RWPE1 (cell line): ENCODE measurements around the gene LRRC4.

Experiments
- CTCF ChIA-PET: fragments of 350-600 bp; sonication (Branson Sonifier 250); formaldehyde crosslinking; extraction: SDS; loops from one replicate; lab custom pipeline; 2021; lab: Yijun Ruan, JAX
- POLR2A ChIA-PET: fragments of 400-600 bp; formaldehyde crosslinking; extraction: SDS; loops from one replicate; lab custom pipeline; 2020; ENCODE audit warnings: antibody characterized with exemption; ENCODE audit not compliant: low non-redundant PET; lab: Yijun Ruan, JAX
- DNase-seq: peaks from one replicate; pipeline ENCODE4 v3.0.0; 2012; ENCODE audit warnings: low spot score
- H3K27ac ChIP-seq: fragments of 450-650 bp; 2 replicates; pipeline ENCODE4 v1.5.1; 2017
- TF ChIP-seq, protein P1 (sequence below): fragments of 450-650 bp; conservative IDR thresholded peaks from 2 replicates; pipeline ENCODE4 v1.5.1; 2017; ENCODE audit warnings: low read depth, mild to moderate bottlenecking

Gene LRRC4

GRCh38 chr7:128042012-128042411 lies 10.8 kb upstream of the LRRC4 start:
- ChIA-PET POLR2A (no interaction called here), CTCF (no interaction called here)
- TF ChIP-seq, protein P1, sequence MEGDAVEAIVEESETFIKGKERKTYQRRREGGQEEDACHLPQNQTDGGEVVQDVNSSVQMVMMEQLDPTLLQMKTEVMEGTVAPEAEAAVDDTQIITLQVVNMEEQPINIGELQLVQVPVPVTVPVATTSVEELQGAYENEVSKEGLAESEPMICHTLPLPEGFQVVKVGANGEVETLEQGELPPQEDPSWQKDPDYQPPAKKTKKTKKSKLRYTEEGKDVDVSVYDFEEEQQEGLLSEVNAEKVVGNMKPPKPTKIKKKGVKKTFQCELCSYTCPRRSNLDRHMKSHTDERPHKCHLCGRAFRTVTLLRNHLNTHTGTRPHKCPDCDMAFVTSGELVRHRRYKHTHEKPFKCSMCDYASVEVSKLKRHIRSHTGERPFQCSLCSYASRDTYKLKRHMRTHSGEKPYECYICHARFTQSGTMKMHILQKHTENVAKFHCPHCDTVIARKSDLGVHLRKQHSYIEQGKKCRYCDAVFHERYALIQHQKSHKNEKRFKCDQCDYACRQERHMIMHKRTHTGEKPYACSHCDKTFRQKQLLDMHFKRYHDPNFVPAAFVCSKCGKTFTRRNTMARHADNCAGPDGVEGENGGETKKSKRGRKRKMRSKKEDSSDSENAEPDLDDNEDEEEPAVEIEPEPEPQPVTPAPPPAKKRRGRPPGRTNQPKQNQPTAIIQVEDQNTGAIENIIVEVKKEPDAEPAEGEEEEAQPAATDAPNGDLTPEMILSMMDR, result no peak
- H3K27ac ChIP-seq, result no peak overlapping the region
- DNase-seq, result no peak

DNA sequence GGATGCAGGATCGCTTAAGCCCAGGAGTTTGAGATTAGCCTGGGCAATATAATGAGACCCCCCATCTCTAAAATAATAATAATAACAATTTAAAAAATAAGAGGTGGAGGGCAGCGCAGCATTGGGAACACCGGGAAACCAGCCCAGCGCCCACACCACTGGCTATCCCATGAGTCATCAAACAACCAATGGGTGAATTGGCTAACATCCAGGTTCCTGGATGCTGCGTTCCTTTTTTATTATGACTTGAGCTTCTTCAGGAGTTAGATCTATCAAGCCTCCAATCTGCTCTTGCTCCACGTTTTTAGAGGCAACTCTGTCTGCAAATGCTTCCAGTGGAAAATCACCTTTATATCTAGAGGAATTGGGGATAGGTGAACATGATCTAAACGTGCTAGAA lies 10.0 kb upstream of the LRRC4 start:
- no peak overlapping the region for H3K27ac ChIP-seq
- CTCF ChIA-PET, result no interaction called here

DNA sequence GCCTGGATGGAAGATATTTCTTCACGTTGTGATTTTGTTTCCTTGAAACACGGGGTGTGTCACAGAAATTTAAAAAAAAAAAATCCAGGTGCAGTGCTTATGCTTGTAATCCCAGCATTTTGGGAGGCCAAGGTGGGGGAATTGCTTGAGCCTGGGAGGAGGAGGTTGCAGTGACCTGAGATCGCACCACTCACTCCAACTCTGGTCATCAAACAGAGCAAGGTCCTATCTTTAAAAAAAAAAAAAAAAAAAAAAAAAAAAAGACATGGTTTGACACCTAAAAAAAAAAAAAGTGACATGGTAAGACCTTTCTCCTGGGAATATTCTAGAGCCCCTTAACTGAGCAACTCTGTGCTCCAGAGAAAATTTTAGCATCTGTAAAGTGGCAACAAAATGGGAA lies 9.0 kb upstream of the LRRC4 start:
- TF ChIP-seq, protein P1, result no peak
- CTCF ChIA-PET, result no interaction called here
- POLR2A ChIA-PET, result no interaction called here
- no peak overlapping the region for H3K27ac ChIP-seq
- no peak for DNase-seq

More for the DNA sequence above, 10.0 kb upstream of the LRRC4 start:
- TF ChIP-seq, protein P1, result no peak
- DNase-seq, result peak; percentile 64
- POLR2A ChIA-PET, result no interaction called here

- ChIA-PET POLR2A (no interaction called here), CTCF (no interaction called here)
- no peak for DNase-seq
These were observed 8.3 kb upstream of the LRRC4 start for GRCh38 chr7:128039544-128039953.

GRCh38 chr7:128037880-128038619 lies 6.8 kb upstream of the LRRC4 start:
- CTCF ChIA-PET, result no interaction called here
- TF ChIP-seq, protein P1, result no peak
- no peak overlapping the region for H3K27ac ChIP-seq
- POLR2A ChIA-PET, result no interaction called here
- no peak for DNase-seq

More at GRCh38 chr7:128039544-128039953, 8.3 kb upstream of the LRRC4 start:
- H3K27ac ChIP-seq, result no peak overlapping the region
- TF ChIP-seq, protein P1, result no peak

DNA sequence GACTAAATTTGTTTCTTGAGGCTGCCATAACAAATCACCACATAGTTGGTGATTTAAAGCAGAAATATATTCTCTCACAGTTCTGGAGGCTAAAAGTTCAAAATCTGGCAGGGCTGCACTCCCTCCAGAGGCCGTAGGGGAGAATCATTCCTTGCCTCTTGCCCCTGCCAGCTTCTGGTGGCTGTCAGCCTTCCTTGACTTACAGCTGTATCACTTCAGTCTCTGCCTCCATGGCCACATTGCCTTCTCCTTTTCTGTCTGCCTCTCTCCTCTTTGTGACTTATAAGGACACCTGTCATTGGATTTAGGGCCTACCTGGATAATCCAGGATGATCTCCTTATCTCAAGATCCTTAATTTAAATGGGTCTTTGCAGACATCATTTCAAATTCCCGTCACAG lies 5.8 kb upstream of the LRRC4 start:
- TF ChIP-seq, protein P1, result no peak
- no peak for DNase-seq
- ChIA-PET POLR2A (no interaction called here), CTCF (no interaction called here)
- no peak overlapping the region for H3K27ac ChIP-seq
